AG04450 (cell line): ENCODE measurements around the gene ADAM19. TPM values are rescaled to one million over a fixed set of nuclear protein-coding genes. Genes with fewer than 3 reads are reported as not detected.

ENCODE experiments used
- CTCF ChIA-PET: fragments of 300-600, 350-600 bp; formaldehyde crosslinking; extraction: SDS; loops from one replicate; lab custom pipeline; 2022; ENCODE audit warnings: antibody characterized with exemption, inconsistent platforms; lab: Charles Lee
- POLR2A ChIA-PET: fragments of 350-600 bp; formaldehyde crosslinking; extraction: SDS; loops from one replicate; lab custom pipeline; 2021; ENCODE audit warnings: antibody characterized with exemption, inconsistent platforms; lab: Yijun Ruan, JAX
- DNase-seq: peaks from one replicate; pipeline ENCODE4 v3.0.0-alpha.2; 2011; ENCODE audit warnings: low read depth, low spot score
- H3K27ac ChIP-seq: one replicate; pipeline ENCODE4 v1.5.1; 2012; ENCODE audit warnings: low read depth, low read length, control low read depth
- H3K27me3 ChIP-seq: one replicate; pipeline ENCODE4 v1.6.0; 2012; ENCODE audit warnings: low read length; ENCODE audit not compliant: control insufficient read depth, insufficient read depth
- H3K4me3 ChIP-seq: 2 replicates; pipeline ENCODE4 v1.5.1; 2011; ENCODE audit warnings: mild to moderate bottlenecking, low read depth, low read length, control low read depth
- H3K9me3 ChIP-seq: 2 replicates; pipeline ENCODE4 v1.5.1; 2012; ENCODE audit warnings: low read length; ENCODE audit not compliant: control insufficient read depth, insufficient read depth
- CTCF ChIP-seq: IDR thresholded peaks from 2 replicates; pipeline ENCODE4 v1.5.1; 2011; ENCODE audit warnings: low read depth, low read length, control low read depth, inconsistent platforms
- polyA plus RNA-seq: library from polyadenylated mRNA; depleted of rRNA; stranded (reverse); fragments of >200 nt; gene quantifications from 2 replicates; pipeline ENCODE4 v1.2.3, GENCODE V29; 2011

ADAM19 gene
- polyA plus RNA-seq, 1 experiment, result 44.7 TPM

DNA sequence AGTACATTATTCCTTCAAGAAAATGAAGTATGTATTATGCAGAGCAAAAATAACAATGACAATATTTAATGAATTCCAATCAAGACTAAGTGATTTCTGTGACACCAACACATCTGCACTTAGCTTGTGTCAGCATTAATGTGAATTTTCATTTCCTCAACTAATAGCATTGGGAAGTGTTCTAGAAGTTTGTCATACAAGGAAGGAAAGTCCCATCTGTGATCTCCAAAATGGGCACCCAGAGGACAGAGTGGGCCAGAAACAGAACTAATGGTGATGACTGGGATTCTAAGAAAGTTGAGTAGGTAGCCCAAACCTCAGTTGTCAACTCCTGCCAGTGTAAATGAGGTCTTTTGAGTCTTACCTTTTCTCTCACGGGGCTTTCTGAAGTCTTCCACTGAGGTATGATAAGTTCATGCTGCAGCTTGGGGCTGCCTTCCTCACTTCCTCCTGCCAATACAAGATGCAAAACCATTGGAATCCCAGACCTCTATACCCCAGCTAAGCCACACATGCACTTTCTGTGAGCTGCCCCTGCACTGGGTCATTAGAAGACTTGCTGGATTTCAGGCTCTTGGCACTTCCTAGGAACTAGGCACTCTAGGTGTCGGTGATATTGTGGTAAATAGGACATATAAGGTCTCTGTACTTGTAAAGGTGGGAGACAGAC, 4.9 kb downstream of the ADAM19 start:
- POLR2A ChIA-PET, result interaction anchor here (0.6 to 2.0 kb wide), 5 partner anchors 7 to 59 kb away, joined by 4 to 11 read pairs (median 5); no protein-coding TSS in a partner anchor
- no peak for DNase-seq

GRCh38 chr5:157568720-157569119, 6.9 kb downstream of the ADAM19 start:
- no peak overlapping the region for H3K4me3 ChIP-seq
- CTCF ChIA-PET, result interaction anchor here (0.6 to 2.3 kb wide), 3 partner anchors 44 to 248 kb away, joined by 4 to 8 read pairs (median 5); no protein-coding TSS in a partner anchor
- POLR2A ChIA-PET, result interaction anchor here (0.6 kb wide), 1 partner anchor 60 kb away, joined by 4 read pairs; no protein-coding TSS in a partner anchor
- no peak for TF ChIP-seq CTCF
- H3K9me3 ChIP-seq, result no peaks in the 10 kb centered on the region
- no peak for DNase-seq
- H3K27me3 ChIP-seq, result no peaks in the 10 kb centered on the region
- H3K27ac ChIP-seq, result no peak overlapping the region

More for the DNA sequence above, 4.9 kb downstream of the ADAM19 start:
- Histone ChIP-seq H3K27ac (no peak overlapping the region), H3K4me3 (no peak overlapping the region), H3K27me3 (no peaks in the 10 kb centered on the region), H3K9me3 (no peaks in the 10 kb centered on the region; the same call in 1 of the 2 replicates)
- CTCF ChIA-PET, result interaction anchor here (0.6 to 2.3 kb wide), 2 partner anchors 172 to 184 kb away, joined by 3 to 8 read pairs; no protein-coding TSS in a partner anchor
- no peak for TF ChIP-seq CTCF

DNA sequence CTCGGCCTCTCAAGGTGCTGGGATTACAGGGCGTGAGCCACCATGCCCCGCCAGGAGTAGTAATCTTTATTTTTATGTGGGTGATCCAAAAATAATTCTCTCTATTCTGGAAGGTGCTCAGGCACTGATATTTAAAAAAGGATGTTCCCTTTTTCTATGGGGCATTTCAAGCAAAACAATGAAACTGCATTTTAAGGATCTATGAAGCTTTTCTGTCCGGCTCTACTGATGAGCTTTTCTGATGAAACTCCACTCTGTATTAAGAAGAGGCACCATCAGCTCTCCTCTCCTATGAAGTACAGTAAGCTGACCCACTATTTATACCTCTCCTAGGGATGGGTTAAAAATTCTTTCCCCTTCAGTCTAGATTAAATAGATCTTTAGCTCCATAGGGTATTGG, 7.4 kb downstream of the ADAM19 start:
- no peak for TF ChIP-seq CTCF
- no peaks in the 10 kb centered on the region for H3K27me3 ChIP-seq
- DNase-seq, result no peak
- CTCF ChIA-PET, result interaction anchor here (2.3 kb wide), 1 partner anchor 175 kb away, joined by 8 read pairs; no protein-coding TSS in a partner anchor
- POLR2A ChIA-PET, result no interaction called here
- H3K4me3 ChIP-seq, result no peak overlapping the region
- no peak overlapping the region for H3K27ac ChIP-seq
- H3K9me3 ChIP-seq, result no peaks in the 10 kb centered on the region

GRCh38 chr5:157566902-157567489, 8.6 kb downstream of the ADAM19 start:
- Histone ChIP-seq H3K27ac (no peak overlapping the region), H3K27me3 (no peaks in the 10 kb centered on the region), H3K4me3 (no peak overlapping the region), H3K9me3 (no peaks in the 10 kb centered on the region)
- no peak for TF ChIP-seq CTCF
- ChIA-PET CTCF (no interaction called here), POLR2A (interaction anchor here (0.6 to 0.7 kb wide), 2 partner anchors 9 to 59 kb away, joined by 3 to 4 read pairs; no protein-coding TSS in a partner anchor)
- DNase-seq, result no peak
